ENCODE data around the gene SEPTIN5. TPM values are rescaled to one million over a fixed set of nuclear protein-coding genes. Genes with fewer than 3 reads are reported as not detected.

SEPTIN5 gene
- total and polyA plus RNA-seq, 9 of the 15 experiments (the other 6 are each of a cell fraction or from before 2014, with no cell fraction given) = 0.03 to 195 (median 119) TPM

GRCh38 chr22:19691721-19692341, 22.5 kb upstream of the SEPTIN5 start (continued):
- no peak for TF ChIP-seq CBX2 (IDR thresholded peaks at IDR 0.05; ENCODE audit: insufficient read depth, low read length, poor library complexity, severe bottlenecking)
- peak; percentile 14; the same call in 1 of the 2 replicates for TF ChIP-seq ZBTB2 (IDR thresholded peaks at IDR 0.05)
- 0 out of 2 replicates have a peak, but pooled peaks have one; percentile 31 for TF ChIP-seq ZNF165 (CRISPR knock-in tag; IDR thresholded peaks at IDR 0.05; ENCODE audit: borderline replicate concordance)
- TF ChIP-seq, protein P1, sequence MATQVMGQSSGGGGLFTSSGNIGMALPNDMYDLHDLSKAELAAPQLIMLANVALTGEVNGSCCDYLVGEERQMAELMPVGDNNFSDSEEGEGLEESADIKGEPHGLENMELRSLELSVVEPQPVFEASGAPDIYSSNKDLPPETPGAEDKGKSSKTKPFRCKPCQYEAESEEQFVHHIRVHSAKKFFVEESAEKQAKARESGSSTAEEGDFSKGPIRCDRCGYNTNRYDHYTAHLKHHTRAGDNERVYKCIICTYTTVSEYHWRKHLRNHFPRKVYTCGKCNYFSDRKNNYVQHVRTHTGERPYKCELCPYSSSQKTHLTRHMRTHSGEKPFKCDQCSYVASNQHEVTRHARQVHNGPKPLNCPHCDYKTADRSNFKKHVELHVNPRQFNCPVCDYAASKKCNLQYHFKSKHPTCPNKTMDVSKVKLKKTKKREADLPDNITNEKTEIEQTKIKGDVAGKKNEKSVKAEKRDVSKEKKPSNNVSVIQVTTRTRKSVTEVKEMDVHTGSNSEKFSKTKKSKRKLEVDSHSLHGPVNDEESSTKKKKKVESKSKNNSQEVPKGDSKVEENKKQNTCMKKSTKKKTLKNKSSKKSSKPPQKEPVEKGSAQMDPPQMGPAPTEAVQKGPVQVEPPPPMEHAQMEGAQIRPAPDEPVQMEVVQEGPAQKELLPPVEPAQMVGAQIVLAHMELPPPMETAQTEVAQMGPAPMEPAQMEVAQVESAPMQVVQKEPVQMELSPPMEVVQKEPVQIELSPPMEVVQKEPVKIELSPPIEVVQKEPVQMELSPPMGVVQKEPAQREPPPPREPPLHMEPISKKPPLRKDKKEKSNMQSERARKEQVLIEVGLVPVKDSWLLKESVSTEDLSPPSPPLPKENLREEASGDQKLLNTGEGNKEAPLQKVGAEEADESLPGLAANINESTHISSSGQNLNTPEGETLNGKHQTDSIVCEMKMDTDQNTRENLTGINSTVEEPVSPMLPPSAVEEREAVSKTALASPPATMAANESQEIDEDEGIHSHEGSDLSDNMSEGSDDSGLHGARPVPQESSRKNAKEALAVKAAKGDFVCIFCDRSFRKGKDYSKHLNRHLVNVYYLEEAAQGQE (IDR thresholded peaks at IDR 0.05; ENCODE audit: borderline replicate concordance) = no peak
- TF ChIP-seq, protein P1 (CRISPR knock-in tag; IDR thresholded peaks at IDR 0.05; ENCODE audit: low read depth) = 0 out of 2 replicates have a peak, but pooled peaks have one; percentile 15
- TF ChIP-seq ESRRA (IDR thresholded peaks at IDR 0.05; ENCODE audit: borderline replicate concordance, low read depth) = peak; percentile 73
- TF ChIP-seq CBFB (CRISPR knock-in tag; IDR thresholded peaks at IDR 0.05) = no peak
- TF ChIP-seq PPARD (CRISPR knock-in tag; IDR thresholded peaks at IDR 0.05) = 0 out of 2 replicates have a peak, but pooled peaks have one; percentile 1
- no peak for TF ChIP-seq CEBPB (tag; IDR thresholded peaks at IDR 0.05)
- TF ChIP-seq SIRT6 (IDR thresholded peaks at IDR 0.05; ENCODE audit: low read depth, low read length) = peak; percentile 14
